Liver (tissue), 3 donors: ENCODE measurements around the gene HS1BP3.

Experiments used
- ATF3 ChIP-seq: IDR thresholded peaks from 2 replicates; pipeline ENCODE4 v1.6.1; 2016; ENCODE audit warnings: antibody characterized with exemption
- CTCF ChIP-seq: fragments of 150-350 bp; IDR thresholded peaks from 2 replicates; pipeline ENCODE4 v1.5.1; 2017; ENCODE audit warnings: improper control_type of control experiment, low read depth, low read length; ENCODE audit not compliant: missing input control
- EGR1 ChIP-seq, 2 donors: IDR thresholded peaks; 2 replicates each; pipeline ENCODE4 v1.6.1; 2016 to 2018; ENCODE audit warnings: antibody characterized with exemption in 2 of 2, low read depth in 2 of 2
- FOXA2 ChIP-seq: IDR thresholded peaks from 2 replicates; pipeline ENCODE4 v1.6.1; 2016; ENCODE audit warnings: antibody characterized with exemption
- GABPA ChIP-seq, 2 donors: IDR thresholded peaks in 1 of 2; conservative IDR thresholded peaks in 1 of 2; 2 replicates each; pipeline ENCODE4 v1.6.1; 2016; ENCODE audit warnings: antibody characterized with exemption in 2 of 2, mild to moderate bottlenecking in 1 of 2, moderate library complexity in 1 of 2
- MAX ChIP-seq: IDR thresholded peaks from 2 replicates; pipeline ENCODE4 v1.6.1; 2016; ENCODE audit warnings: antibody characterized with exemption
- RAD21 ChIP-seq, 2 donors: IDR thresholded peaks; 2 replicates each; pipeline ENCODE4 v1.6.1; 2016; ENCODE audit warnings: antibody characterized with exemption in 2 of 2, mild to moderate bottlenecking in 2 of 2
- REST ChIP-seq: IDR thresholded peaks from 2 replicates; pipeline ENCODE4 v1.6.1; 2016; ENCODE audit warnings: antibody characterized with exemption, mild to moderate bottlenecking
- RXRA ChIP-seq, 2 donors: IDR thresholded peaks; 2 replicates each; pipeline ENCODE4 v1.6.1; 2017 to 2018; ENCODE audit warnings: antibody characterized with exemption in 2 of 2, mild to moderate bottlenecking in 1 of 2
- TAF1 ChIP-seq: conservative IDR thresholded peaks from 2 replicates; pipeline ENCODE4 v1.6.1; 2016; ENCODE audit warnings: antibody characterized with exemption, mild to moderate bottlenecking
- TF ChIP-seq, protein P1 (sequence below): IDR thresholded peaks from 2 replicates; pipeline ENCODE4 v1.6.1; 2016; ENCODE audit warnings: antibody characterized with exemption
- donor health status: healthy.
- donor health status: healthy.

GRCh38 chr2:20632446-20632990, 18.4 kb downstream of the HS1BP3 start:
- TF ChIP-seq REST = no peak
- no peak for TF ChIP-seq CTCF
- TF ChIP-seq TAF1 = no peak
- TF ChIP-seq MAX = no peak
- no peak for TF ChIP-seq GABPA (IDR thresholded peaks at IDR 0.05 in 1 of 2, conservative IDR thresholded peaks at IDR 0.05 in 1 of 2)
- no peak for TF ChIP-seq RAD21 (IDR thresholded peaks at IDR 0.05)
- TF ChIP-seq RXRA (IDR thresholded peaks at IDR 0.05) = no peak
- TF ChIP-seq EGR1 (IDR thresholded peaks at IDR 0.05; ENCODE audit: low read depth in 2 of 2) = no peak
- TF ChIP-seq, protein P1, sequence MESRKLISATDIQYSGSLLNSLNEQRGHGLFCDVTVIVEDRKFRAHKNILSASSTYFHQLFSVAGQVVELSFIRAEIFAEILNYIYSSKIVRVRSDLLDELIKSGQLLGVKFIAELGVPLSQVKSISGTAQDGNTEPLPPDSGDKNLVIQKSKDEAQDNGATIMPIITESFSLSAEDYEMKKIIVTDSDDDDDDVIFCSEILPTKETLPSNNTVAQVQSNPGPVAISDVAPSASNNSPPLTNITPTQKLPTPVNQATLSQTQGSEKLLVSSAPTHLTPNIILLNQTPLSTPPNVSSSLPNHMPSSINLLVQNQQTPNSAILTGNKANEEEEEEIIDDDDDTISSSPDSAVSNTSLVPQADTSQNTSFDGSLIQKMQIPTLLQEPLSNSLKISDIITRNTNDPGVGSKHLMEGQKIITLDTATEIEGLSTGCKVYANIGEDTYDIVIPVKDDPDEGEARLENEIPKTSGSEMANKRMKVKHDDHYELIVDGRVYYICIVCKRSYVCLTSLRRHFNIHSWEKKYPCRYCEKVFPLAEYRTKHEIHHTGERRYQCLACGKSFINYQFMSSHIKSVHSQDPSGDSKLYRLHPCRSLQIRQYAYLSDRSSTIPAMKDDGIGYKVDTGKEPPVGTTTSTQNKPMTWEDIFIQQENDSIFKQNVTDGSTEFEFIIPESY = no peak
- TF ChIP-seq FOXA2 = no peak
- TF ChIP-seq ATF3 = no peak
